Central memory CD8-positive, alpha-beta T cell (primary cell): ENCODE results near the gene GFAP.
A peak's percentile ranks its signal among the peaks of the same experiment; 100 is the strongest.

Experiments used
- ATAC-seq: fragments of 150-1000 bp; cut with Tn5 transposase; replicated peaks from 2 replicates; pipeline ENCODE4 v1.10.0; 2022; ENCODE audit warnings: mild to moderate bottlenecking, moderate FRiP score, moderate number of reproducible peaks; ENCODE audit not compliant: poor library complexity, severe bottlenecking; ENCODE audit errors: extremely low read depth
- DNase-seq, 2 donors: peaks; one replicate each; pipeline ENCODE4 v3.0.0; 2021; ENCODE audit warnings: low spot score in 2 of 2
- H3K27ac Mint-ChIP-seq: one replicate; pipeline ENCODE4 v1.8.0; 2022; ENCODE audit warnings: low read depth, mild to moderate bottlenecking, moderate library complexity, mixed read lengths
- H3K27me3 Mint-ChIP-seq: one replicate; pipeline ENCODE4 v1.8.0; 2022; ENCODE audit warnings: mixed read lengths
- H3K36me3 Mint-ChIP-seq: one replicate; pipeline ENCODE4 v1.8.0; 2022; ENCODE audit warnings: mild to moderate bottlenecking, moderate library complexity, mixed read lengths; ENCODE audit not compliant: insufficient read depth
- H3K4me1 Mint-ChIP-seq: one replicate; pipeline ENCODE4 v1.8.0; 2022; ENCODE audit warnings: mixed read lengths
- H3K4me3 Mint-ChIP-seq: one replicate; pipeline ENCODE4 v1.8.0; 2022; ENCODE audit warnings: mild to moderate bottlenecking, moderate library complexity, mixed read lengths
- H3K9me3 Mint-ChIP-seq: one replicate; pipeline ENCODE4 v1.8.0; 2022; ENCODE audit warnings: mixed read lengths

GFAP gene

GRCh38 chr17:44917456-44917855 lies 2.2 kb upstream of the GFAP start:
- Mint-ChIP-seq H3K9me3 (no peaks in the 10 kb centered on the region), H3K4me3 (no peak overlapping the region), H3K27me3 (peaks cover 46% of the 10 kb centered on the region), H3K36me3 (no peaks in the 10 kb centered on the region), H3K27ac (no peak overlapping the region), H3K4me1 (no peaks in the 10 kb centered on the region)
- no peak for ATAC-seq
- DNase-seq = no peak

- Mint-ChIP-seq H3K27ac (no peak overlapping the region), H3K4me3 (no peak overlapping the region), H3K9me3 (no peaks in the 10 kb centered on the region), H3K36me3 (no peaks in the 10 kb centered on the region), H3K4me1 (no peaks in the 10 kb centered on the region), H3K27me3 (peaks cover 46% of the 10 kb centered on the region)
- ATAC-seq (no peak), DNase-seq (no peak)
Measured at GRCh38 chr17:44916781-44917241, 1.5 kb upstream of the GFAP start.

- H3K9me3 Mint-ChIP-seq = no peaks in the 10 kb centered on the region
- H3K36me3 Mint-ChIP-seq = no peaks in the 10 kb centered on the region
- DNase-seq (no peak), ATAC-seq (no peak)
- H3K4me1 Mint-ChIP-seq = no peaks in the 10 kb centered on the region
- H3K4me3 Mint-ChIP-seq = no peak overlapping the region
- peaks cover 46% of the 10 kb centered on the region for H3K27me3 Mint-ChIP-seq
- no peak overlapping the region for H3K27ac Mint-ChIP-seq
Measured at GRCh38 chr17:44915862-44916780, 821 bp upstream of the GFAP start.

GRCh38 chr17:44914698-44915271 lies 515 bp downstream of the GFAP start:
- Mint-ChIP-seq H3K27me3 (peaks cover 47% of the 10 kb centered on the region), H3K4me3 (no peak overlapping the region), H3K4me1 (no peaks in the 10 kb centered on the region), H3K36me3 (no peaks in the 10 kb centered on the region), H3K27ac (no peak overlapping the region), H3K9me3 (no peaks in the 10 kb centered on the region)
- ATAC-seq (no peak), DNase-seq (no peak)

- no peak overlapping the region for H3K4me3 Mint-ChIP-seq
- H3K27ac Mint-ChIP-seq = no peak overlapping the region
- DNase-seq (no peak), ATAC-seq (no peak)
- H3K4me1 Mint-ChIP-seq = no peaks in the 10 kb centered on the region
- no peaks in the 10 kb centered on the region for H3K9me3 Mint-ChIP-seq
- peaks cover 47% of the 10 kb centered on the region for H3K27me3 Mint-ChIP-seq
- H3K36me3 Mint-ChIP-seq = no peaks in the 10 kb centered on the region
Measured at GRCh38 chr17:44914148-44914547, 1.2 kb downstream of the GFAP start.

GRCh38 chr17:44913676-44914075 lies 1.6 kb downstream of the GFAP start:
- H3K27me3 Mint-ChIP-seq = peaks cover 47% of the 10 kb centered on the region
- no peak overlapping the region for H3K27ac Mint-ChIP-seq
- ATAC-seq (no peak), DNase-seq (no peak)
- H3K4me1 Mint-ChIP-seq = no peaks in the 10 kb centered on the region
- H3K36me3 Mint-ChIP-seq = no peaks in the 10 kb centered on the region
- no peak overlapping the region for H3K4me3 Mint-ChIP-seq
- no peaks in the 10 kb centered on the region for H3K9me3 Mint-ChIP-seq

GRCh38 chr17:44912763-44913544 lies 2.3 kb downstream of the GFAP start:
- Mint-ChIP-seq H3K4me1 (no peaks in the 10 kb centered on the region), H3K36me3 (no peaks in the 10 kb centered on the region), H3K27ac (no peak overlapping the region), H3K27me3 (peaks cover 47% of the 10 kb centered on the region), H3K9me3 (no peaks in the 10 kb centered on the region), H3K4me3 (no peak overlapping the region)
- ATAC-seq = no peak
- DNase-seq = no peak

- no peak overlapping the region for H3K4me3 Mint-ChIP-seq
- peaks cover 51% of the 10 kb centered on the region for H3K27me3 Mint-ChIP-seq
Measured at GRCh38 chr17:44911133-44912001, 3.9 kb downstream of the GFAP start.

GRCh38 chr17:44910231-44911106 lies 4.8 kb downstream of the GFAP start:
- Mint-ChIP-seq H3K36me3 (no peaks in the 10 kb centered on the region), H3K27me3 (peaks cover 60% of the 10 kb centered on the region), H3K4me3 (no peak overlapping the region), H3K27ac (no peak overlapping the region), H3K9me3 (no peaks in the 10 kb centered on the region), H3K4me1 (no peaks in the 10 kb centered on the region)
- DNase-seq (no peak), ATAC-seq (no peak)

More at GRCh38 chr17:44911133-44912001, 3.9 kb downstream of the GFAP start:
- Mint-ChIP-seq H3K4me1 (no peaks in the 10 kb centered on the region), H3K9me3 (no peaks in the 10 kb centered on the region), H3K27ac (no peak overlapping the region), H3K36me3 (no peaks in the 10 kb centered on the region)
- ATAC-seq (peak; percentile 64), DNase-seq (no peak)

- DNase-seq (no peak), ATAC-seq (no peak)
- Mint-ChIP-seq H3K4me3 (no peak overlapping the region), H3K9me3 (no peaks in the 10 kb centered on the region), H3K27me3 (peaks cover 65% of the 10 kb centered on the region), H3K4me1 (no peaks in the 10 kb centered on the region), H3K27ac (no peak overlapping the region), H3K36me3 (no peaks in the 10 kb centered on the region)
Measured at GRCh38 chr17:44909681-44910144, 5.6 kb downstream of the GFAP start.

GRCh38 chr17:44908761-44909326 lies 6.5 kb downstream of the GFAP start:
- Mint-ChIP-seq H3K9me3 (no peaks in the 10 kb centered on the region), H3K27me3 (peaks cover 57% of the 10 kb centered on the region), H3K4me1 (no peaks in the 10 kb centered on the region), H3K27ac (no peak overlapping the region), H3K4me3 (no peak overlapping the region), H3K36me3 (no peaks in the 10 kb centered on the region)
- no peak for DNase-seq
- ATAC-seq = no peak
